ENCODE data around the gene TCAP. TPM values are rescaled to one million over a fixed set of nuclear protein-coding genes. Genes with fewer than 3 reads are reported as not detected.

Gene TCAP, protein sequence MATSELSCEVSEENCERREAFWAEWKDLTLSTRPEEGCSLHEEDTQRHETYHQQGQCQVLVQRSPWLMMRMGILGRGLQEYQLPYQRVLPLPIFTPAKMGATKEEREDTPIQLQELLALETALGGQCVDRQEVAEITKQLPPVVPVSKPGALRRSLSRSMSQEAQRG
- total RNA-seq (2022; extraction: Qiagen RNA extraction; ENCODE audit: low read depth), result 0.54 to 1.0 TPM (median 0.92 TPM) in 5 replicates

DNA sequence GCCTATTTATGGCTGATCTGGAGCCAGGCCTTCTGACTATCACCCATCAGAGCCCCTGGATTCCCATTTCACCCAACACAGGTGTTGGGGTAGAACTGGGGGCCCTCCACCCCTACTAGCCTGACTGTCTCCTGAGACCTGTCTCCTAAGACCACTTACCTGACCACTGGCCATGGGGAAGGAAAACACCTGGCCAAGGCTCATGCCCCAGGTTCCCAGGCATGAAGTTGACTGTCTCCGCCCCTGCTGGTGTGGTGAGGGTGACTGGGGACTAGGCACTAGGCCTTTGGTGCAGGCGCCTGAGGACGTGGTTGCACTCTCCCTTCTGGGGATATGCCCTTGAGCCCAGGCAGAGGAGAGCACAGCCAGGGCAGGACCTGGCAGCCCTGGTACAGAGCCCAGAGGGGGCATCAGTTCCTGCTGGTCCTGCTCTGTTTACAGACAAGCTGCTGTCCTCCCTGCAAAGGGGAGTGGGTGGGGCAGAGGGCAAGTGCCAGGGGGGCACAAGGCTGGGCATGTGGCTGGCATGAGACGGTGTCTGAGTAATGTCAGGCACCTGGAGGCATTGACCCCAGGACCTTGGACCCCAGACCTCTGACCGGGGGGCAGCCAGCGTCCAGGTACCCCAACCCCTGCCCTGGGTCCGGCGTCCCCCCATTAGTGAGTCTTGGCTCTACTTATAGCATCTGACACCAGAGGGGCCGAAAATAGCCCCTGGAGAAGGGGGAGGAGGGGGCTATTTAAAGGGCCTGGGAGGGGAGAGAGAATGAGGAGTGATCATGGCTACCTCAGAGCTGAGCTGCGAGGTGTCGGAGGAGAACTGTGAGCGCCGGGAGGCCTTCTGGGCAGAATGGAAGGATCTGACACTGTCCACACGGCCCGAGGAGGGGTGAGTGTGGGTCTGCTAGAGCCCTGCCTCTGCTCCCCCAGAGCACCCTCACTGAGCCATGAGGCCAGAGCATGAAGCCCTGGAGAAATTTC, at the start of gene TCAP:
Gene TCAP (plus strand): TSS at position 769 of the 981 bp plus-strand sequence. CDS start 11 bp downstream, at position 780.

DNA sequence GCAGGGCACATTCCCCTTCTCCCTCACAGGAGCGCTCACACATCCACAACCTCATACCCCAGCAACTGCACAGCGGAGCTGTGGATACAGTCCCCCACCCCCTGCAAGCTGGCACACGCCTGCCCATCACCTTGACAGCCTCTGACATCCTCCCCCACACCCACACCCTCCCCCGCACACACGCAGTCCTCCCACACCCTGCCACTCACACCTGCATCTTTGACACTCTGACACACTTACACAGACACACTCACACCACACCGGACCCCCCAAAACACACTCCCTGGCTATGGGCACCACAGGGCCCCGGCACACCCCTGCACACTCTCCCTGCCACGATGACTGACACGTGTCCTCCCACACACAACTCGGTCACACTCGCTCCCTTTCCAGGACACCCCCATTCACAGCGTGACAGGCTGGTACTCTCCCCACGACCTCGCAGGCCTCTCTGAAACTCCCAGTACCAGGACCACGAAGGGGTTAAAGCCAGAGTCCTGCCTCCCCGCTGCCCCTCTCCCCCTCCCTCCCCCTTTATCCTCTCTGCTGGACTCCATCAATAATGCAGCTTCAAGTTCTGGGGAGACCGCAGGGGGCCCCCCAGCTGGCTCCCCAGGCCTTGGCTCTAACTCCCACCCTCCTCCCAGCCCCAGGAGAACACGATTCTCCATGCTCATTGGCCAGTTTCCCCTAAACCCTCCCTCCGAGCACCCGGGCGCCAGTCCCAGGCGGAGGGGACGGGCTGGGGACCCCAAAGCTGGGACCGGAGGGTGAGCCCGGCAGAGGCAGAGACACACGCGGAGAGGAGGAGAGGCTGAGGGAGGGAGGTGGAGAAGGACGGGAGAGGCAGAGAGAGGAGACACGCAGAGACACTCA, 38.7 kb upstream of the TCAP start, which contains the start of gene PPP1R1B:
Gene PPP1R1B (plus strand): TSS at position 782 of the 876 bp plus-strand sequence. CDS start 441 bp downstream, outside the sequence.

DNA sequence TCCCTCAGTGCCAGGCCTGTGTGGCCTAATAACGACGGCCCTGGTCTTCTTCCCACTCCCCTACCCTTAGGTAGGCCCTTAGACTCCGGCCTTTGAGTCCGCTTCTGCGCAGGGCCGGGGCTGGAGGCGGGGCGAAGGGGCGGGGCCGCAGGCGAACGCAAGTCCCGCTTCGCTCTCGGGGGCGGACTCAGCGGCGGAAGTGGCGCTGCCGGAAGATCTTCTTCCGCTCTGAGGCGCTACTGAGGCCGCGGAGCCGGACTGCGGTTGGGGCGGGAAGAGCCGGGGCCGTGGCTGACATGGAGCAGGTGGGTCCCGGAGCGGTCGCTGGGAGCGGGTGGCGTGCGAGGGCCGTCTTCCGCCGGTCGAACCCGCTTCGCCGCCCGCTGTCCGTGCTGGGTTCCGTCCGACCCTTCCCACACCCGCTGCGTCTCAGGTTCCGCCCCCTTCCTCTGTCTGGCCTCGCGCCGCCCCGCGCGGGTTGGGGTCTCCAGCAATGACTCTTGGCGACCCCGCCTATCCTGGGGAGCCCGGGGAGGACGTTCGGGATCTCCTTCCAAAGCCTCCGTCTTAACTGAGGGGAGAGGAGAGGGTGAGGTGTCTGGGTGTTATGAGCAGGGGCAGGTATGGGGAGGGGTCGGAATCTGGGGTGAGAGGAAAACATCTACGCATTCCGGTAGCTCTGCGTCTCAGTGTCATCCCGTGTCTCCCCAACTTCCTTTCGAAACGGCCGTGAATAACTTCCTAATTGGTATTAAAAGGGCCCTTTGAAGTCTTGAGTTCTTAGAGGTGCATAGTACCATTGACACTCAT, 28.0 kb upstream of the TCAP start, which contains the start of gene STARD3:
Gene STARD3 (plus strand): TSS at position 218 of the 810 bp plus-strand sequence. CDS start 16,388 bp downstream, outside the sequence.

DNA sequence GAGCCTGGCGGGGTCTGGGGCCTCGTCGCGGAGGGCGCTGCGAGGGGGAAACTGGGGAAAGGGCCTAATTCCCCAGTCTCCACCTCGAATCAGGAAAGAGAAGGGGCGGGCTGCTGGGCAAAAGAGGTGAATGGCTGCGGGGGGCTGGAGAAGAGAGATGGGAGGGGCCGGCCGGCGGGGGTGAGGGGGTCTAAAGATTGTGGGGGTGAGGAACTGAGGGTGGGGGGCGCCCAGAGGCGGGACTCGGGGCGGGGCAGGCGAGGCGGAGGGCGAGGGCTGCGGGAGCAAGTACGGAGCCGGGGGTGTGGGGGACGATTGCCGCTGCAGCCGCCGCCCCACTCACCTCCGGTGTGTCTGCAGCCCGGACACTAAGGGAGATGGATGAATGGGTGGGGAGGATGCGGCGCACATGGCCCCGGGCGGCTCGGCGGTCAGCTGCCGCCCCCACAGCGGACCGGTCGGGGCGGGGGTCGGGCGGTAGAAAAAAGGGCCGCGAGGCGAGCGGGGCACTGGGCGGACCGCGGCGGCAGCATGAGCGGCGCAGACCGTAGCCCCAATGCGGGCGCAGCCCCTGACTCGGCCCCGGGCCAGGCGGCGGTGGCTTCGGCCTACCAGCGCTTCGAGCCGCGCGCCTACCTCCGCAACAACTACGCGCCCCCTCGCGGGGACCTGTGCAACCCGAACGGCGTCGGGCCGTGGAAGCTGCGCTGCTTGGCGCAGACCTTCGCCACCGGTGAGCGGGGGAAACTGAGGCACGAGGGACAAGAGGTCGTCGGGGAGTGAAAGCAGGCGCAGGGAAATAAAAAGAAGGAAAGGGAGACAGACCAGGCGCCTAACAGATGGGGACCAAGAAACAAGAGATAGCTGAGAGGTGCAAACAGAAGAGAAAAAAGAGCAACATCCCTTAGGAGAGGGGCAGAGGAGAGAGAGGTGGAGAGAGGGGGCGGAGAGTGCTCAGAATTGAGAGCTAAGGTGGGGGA, 3.1 kb downstream of the TCAP start, which contains the start of gene PNMT:
Gene PNMT (plus strand): TSS at position 509 of the 980 bp plus-strand sequence. CDS start 23 bp downstream, at position 532.

DNA sequence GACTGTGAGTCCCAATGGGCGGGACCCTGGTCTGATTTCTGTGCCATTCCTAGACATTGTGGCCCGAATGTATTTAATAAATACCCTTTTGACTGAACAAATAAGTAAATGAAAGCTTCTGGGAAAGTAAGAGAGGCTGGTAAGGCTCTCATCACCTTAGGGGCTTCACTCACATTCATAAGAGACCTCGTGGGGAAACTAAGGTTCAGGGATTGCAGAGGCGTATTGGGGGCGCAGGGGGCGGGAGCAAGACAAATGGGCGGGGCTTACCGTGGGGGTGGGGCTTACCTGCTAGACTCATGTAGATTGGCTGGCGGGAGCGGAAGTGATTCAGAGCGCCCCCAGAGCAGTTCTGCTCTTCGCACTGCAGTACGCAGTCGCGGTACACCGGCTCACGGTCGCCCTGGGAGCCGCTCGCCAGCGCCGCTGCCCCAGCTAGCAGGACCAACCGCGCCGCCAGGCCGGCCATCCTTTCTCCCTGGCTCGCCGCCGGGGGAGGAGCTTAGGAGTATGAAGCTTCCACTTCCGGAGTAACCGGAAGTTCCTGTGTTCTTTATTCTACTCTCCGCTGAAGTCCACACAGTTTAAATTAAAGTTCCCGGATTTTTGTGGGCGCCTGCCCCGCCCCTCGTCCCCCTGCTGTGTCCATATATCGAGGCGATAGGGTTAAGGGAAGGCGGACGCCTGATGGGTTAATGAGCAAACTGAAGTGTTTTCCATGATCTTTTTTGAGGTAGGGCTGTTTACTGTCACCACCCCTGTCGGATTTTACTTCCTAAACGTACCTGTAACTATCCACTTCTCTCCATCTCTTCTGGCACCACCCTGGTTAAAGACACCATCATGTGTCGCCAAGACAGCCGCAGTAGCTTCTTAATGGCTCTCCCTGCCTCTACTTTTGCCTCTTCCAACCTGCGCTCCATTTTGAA, 22.7 kb downstream of the TCAP start, which contains the start of gene PGAP3:
Gene PGAP3 (minus strand): TSS at position 512 of the 929 bp plus-strand sequence. CDS start 43 bp downstream, at position 469.

DNA sequence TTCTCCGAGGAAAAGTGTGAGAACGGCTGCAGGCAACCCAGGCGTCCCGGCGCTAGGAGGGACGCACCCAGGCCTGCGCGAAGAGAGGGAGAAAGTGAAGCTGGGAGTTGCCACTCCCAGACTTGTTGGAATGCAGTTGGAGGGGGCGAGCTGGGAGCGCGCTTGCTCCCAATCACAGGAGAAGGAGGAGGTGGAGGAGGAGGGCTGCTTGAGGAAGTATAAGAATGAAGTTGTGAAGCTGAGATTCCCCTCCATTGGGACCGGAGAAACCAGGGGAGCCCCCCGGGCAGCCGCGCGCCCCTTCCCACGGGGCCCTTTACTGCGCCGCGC, 34.6 kb downstream of the TCAP start, which contains the start of gene ERBB2:
Gene ERBB2 (plus strand): TSS at position 247 of the 330 bp plus-strand sequence. CDS start 175 bp downstream, outside the sequence.

Other genes with a start within 250 kb of the TCAP start
- gene MED1, start 214.1 kb upstream of the TCAP start, total RNA-seq (2022; extraction: Qiagen RNA extraction; ENCODE audit: low read depth), result 24.9 to 34.8 TPM (median 32.9 TPM) in 5 replicates
- gene CDK12, start 203.9 kb upstream of the TCAP start, total RNA-seq (2022; extraction: Qiagen RNA extraction; ENCODE audit: low read depth), result 29.3 to 38.4 TPM (median 36.1 TPM) in 5 replicates
- gene NEUROD2, start 57.4 kb upstream of the TCAP start, total RNA-seq (2022; extraction: Qiagen RNA extraction; ENCODE audit: low read depth), result not detected in 5 replicates
- 0.13 TPM in 1 of 5 replicates, not detected in the others for gene PPP1R1B, start 38.4 kb upstream of the TCAP start, total RNA-seq (2022; extraction: Qiagen RNA extraction; ENCODE audit: low read depth)
- 40.5 to 62.3 TPM (median 55.7 TPM) in 5 replicates for gene STARD3, start 28.2 kb upstream of the TCAP start, total RNA-seq (2022; extraction: Qiagen RNA extraction; ENCODE audit: low read depth)
- not detected in 5 replicates for gene PNMT, start 3.1 kb downstream of the TCAP start, total RNA-seq (2022; extraction: Qiagen RNA extraction; ENCODE audit: low read depth)
- 6.4 to 8.5 TPM (median 8.1 TPM) in 5 replicates for gene PGAP3, start 22.7 kb downstream of the TCAP start, total RNA-seq (2022; extraction: Qiagen RNA extraction; ENCODE audit: low read depth)
- gene ERBB2, start 34.7 kb downstream of the TCAP start, total RNA-seq (2022; extraction: Qiagen RNA extraction; ENCODE audit: low read depth), result 27.5 to 36.2 TPM (median 30.1 TPM) in 5 replicates
- gene MIEN1, start 65.2 kb downstream of the TCAP start, total RNA-seq (2022; extraction: Qiagen RNA extraction; ENCODE audit: low read depth), result 90.7 to 109 TPM (median 94.1 TPM) in 5 replicates
- gene GRB7, start 72.6 kb downstream of the TCAP start, total RNA-seq (2022; extraction: Qiagen RNA extraction; ENCODE audit: low read depth), result 2.8 to 7.3 TPM (median 4.8 TPM) in 5 replicates
- gene IKZF3, start 199.0 kb downstream of the TCAP start, total RNA-seq (2022; extraction: Qiagen RNA extraction; ENCODE audit: low read depth), result not detected in 5 replicates
- gene ZPBP2, start 202.9 kb downstream of the TCAP start, total RNA-seq (2022; extraction: Qiagen RNA extraction; ENCODE audit: low read depth), result not detected in 5 replicates